ENCODE measurements around the gene RIMS3. TPM values are rescaled to one million over a fixed set of nuclear protein-coding genes. Genes with fewer than 3 reads are reported as not detected.

The RIMS3 gene
- total RNA-seq, 1 donor: 6.2 TPM

DNA sequence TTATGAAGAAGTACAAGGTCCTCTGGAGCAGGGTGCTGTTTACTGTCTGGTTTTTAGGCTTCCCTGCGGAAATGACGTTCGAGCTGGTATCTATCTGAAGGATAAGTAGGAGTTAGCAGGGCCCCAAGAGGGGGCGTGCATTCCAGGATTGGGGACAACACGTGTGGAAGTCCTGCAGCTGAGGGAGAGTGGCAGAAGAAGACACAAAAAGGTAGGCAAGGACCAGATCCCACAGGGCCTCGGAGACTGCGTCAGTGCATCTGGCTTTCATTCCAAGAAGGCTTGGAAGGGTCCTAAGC is 5.9 kb downstream of the RIMS3 start:
- TF ChIP-seq CTCF (IDR thresholded peaks at IDR 0.05; ENCODE audit: extremely low read depth, low read depth, low read length): no peak
- H3K9me3 ChIP-seq (ENCODE audit: low read depth, low read length): no peaks in the 10 kb centered on the region
- no peak overlapping the region for H3K4me3 ChIP-seq (ENCODE audit: insufficient read depth, low read length)
- H3K27ac ChIP-seq (ENCODE audit: low read depth, low read length): no peak overlapping the region
- H3K4me2 ChIP-seq (ENCODE audit: insufficient read depth, low read length): no peak overlapping the region
- H2AFZ ChIP-seq (ENCODE audit: low read length): no peak overlapping the region
- H4K20me1 ChIP-seq (ENCODE audit: insufficient read depth, low read length): no peaks in the 10 kb centered on the region
- no peaks in the 10 kb centered on the region for H3K4me1 ChIP-seq (ENCODE audit: insufficient read depth, low read length)
- H3K79me2 ChIP-seq (ENCODE audit: insufficient read depth, low read length): no peaks in the 10 kb centered on the region
- DNase-seq (ENCODE audit: insufficient read length, low spot score, missing footprints): peak; percentile 60
- peaks cover 46% of the 10 kb centered on the region for H3K27me3 ChIP-seq (ENCODE audit: insufficient read depth, low read length)
- H3K36me3 ChIP-seq (ENCODE audit: insufficient read depth, low read length): no peaks in the 10 kb centered on the region

GRCh38 chr1:40658751-40659648 is 6.5 kb downstream of the RIMS3 start:
- H3K79me2 ChIP-seq (ENCODE audit: insufficient read depth, low read length): no peaks in the 10 kb centered on the region
- no peaks in the 10 kb centered on the region for H3K9me3 ChIP-seq (ENCODE audit: low read depth, low read length)
- no peaks in the 10 kb centered on the region for H3K4me1 ChIP-seq (ENCODE audit: insufficient read depth, low read length)
- no peak overlapping the region for H2AFZ ChIP-seq (ENCODE audit: low read length)
- no peak overlapping the region for H3K4me3 ChIP-seq (ENCODE audit: insufficient read depth, low read length)
- no peak for TF ChIP-seq CTCF (IDR thresholded peaks at IDR 0.05; ENCODE audit: extremely low read depth, low read depth, low read length)
- H3K36me3 ChIP-seq (ENCODE audit: insufficient read depth, low read length): no peaks in the 10 kb centered on the region
- peaks cover 43% of the 10 kb centered on the region for H3K27me3 ChIP-seq (ENCODE audit: insufficient read depth, low read length)
- H3K4me2 ChIP-seq (ENCODE audit: insufficient read depth, low read length): no peak overlapping the region
- DNase-seq (ENCODE audit: insufficient read length, low spot score, missing footprints): peak; percentile 56
- H3K27ac ChIP-seq (ENCODE audit: low read depth, low read length): no peak overlapping the region
- H4K20me1 ChIP-seq (ENCODE audit: insufficient read depth, low read length): no peaks in the 10 kb centered on the region

DNA sequence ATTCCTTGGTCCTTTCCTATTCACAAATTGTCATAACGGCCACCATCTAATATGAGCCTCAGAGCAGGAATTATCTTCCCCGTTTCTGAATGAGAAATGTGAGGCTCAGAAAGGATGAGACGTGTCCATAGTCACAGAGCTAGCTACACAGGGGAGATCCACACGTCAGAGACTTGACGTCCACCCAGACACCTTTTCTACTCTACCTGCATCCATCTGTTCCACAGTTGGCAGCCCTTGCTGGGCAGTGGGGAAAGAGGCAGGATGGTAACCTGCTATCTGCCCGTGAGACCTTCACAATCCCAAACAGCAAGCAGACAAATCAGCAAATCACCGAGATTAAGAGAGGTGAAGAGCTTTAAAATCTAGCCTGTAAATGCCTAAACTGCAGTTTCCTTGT is 8.4 kb downstream of the RIMS3 start:
- Histone ChIP-seq H3K36me3 (ENCODE audit: insufficient read depth, low read length) (no peaks in the 10 kb centered on the region), H3K79me2 (ENCODE audit: insufficient read depth, low read length) (no peaks in the 10 kb centered on the region), H3K27ac (ENCODE audit: low read depth, low read length) (no peak overlapping the region), H4K20me1 (ENCODE audit: insufficient read depth, low read length) (no peaks in the 10 kb centered on the region), H3K9me3 (ENCODE audit: low read depth, low read length) (no peaks in the 10 kb centered on the region), H3K4me2 (ENCODE audit: insufficient read depth, low read length) (no peak overlapping the region), H3K4me1 (ENCODE audit: insufficient read depth, low read length) (no peaks in the 10 kb centered on the region), H3K27me3 (ENCODE audit: insufficient read depth, low read length) (peaks cover 55% of the 10 kb centered on the region), H2AFZ (ENCODE audit: low read length) (no peak overlapping the region), H3K4me3 (ENCODE audit: insufficient read depth, low read length) (no peak overlapping the region)
- DNase-seq (ENCODE audit: insufficient read length, low spot score, missing footprints): peak; percentile 10
- TF ChIP-seq CTCF (IDR thresholded peaks at IDR 0.05; ENCODE audit: extremely low read depth, low read depth, low read length): no peak

DNA sequence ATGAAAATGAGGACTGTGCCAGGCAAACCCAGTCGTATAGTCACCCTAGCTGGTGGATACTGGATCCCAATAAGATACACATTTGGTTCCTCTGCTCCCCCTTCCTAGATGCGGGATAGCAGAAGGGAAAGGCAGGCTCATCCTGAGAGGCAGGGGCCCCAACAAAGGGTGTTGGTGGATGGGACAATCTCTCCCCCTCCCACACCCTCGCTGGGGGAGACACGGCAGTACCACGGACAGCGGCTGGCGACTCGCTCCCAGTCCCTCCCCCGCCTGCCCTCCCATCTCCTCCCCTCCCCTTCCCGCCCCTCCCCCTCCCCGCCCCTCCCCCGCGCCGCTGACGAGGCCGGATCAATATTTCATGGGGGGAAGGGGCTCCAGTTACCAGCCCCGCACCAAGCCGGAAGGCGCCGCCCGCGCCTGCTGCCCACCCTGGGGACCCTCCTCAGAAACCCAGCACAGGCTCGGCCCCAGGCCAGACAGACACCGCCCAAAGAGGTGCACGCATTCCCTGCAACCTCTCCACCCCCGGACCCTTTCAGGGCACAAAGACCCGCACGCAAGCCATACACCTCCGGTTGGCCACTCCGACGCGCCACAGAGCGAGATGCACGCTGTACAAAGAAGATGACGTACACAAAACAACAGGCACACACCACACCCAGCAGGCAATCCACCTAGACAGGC is 11.5 kb downstream of the RIMS3 start:
- no peak overlapping the region for H3K4me2 ChIP-seq (ENCODE audit: insufficient read depth, low read length)

More for the DNA sequence above, 11.5 kb downstream of the RIMS3 start:
- Histone ChIP-seq H3K79me2 (ENCODE audit: insufficient read depth, low read length) (no peaks in the 10 kb centered on the region), H3K4me3 (ENCODE audit: insufficient read depth, low read length) (no peak overlapping the region), H3K4me1 (ENCODE audit: insufficient read depth, low read length) (no peaks in the 10 kb centered on the region), H4K20me1 (ENCODE audit: insufficient read depth, low read length) (no peaks in the 10 kb centered on the region), H2AFZ (ENCODE audit: low read length) (no peak overlapping the region), H3K27ac (ENCODE audit: low read depth, low read length) (no peak overlapping the region), H3K27me3 (ENCODE audit: insufficient read depth, low read length) (peaks cover 52% of the 10 kb centered on the region), H3K9me3 (ENCODE audit: low read depth, low read length) (no peaks in the 10 kb centered on the region), H3K36me3 (ENCODE audit: insufficient read depth, low read length) (no peaks in the 10 kb centered on the region)
- DNase-seq (ENCODE audit: insufficient read length, low spot score, missing footprints): peak; percentile 81
- no peak for TF ChIP-seq CTCF (IDR thresholded peaks at IDR 0.05; ENCODE audit: extremely low read depth, low read depth, low read length)
